Esophagus (tissue), 2 donors: ENCODE results near the gene IGLL1. TPM values are rescaled to one million over a fixed set of nuclear protein-coding genes. Genes with fewer than 3 reads are reported as not detected.
"Not testable (repeated sequence)": the region's sequence is repeated elsewhere in the genome, so short reads cannot be mapped to it uniquely, and the experiment has no call there.

Experiments
- H3K27ac ChIP-seq, 2 donors: one replicate each; pipeline ENCODE4 v1.5.1; 2013; ENCODE audit warnings: low read depth in 2 of 2, mild to moderate bottlenecking in 2 of 2, inconsistent platforms in 1 of 2, low read length in 1 of 2, moderate library complexity in 1 of 2
- H3K27me3 ChIP-seq, 2 donors: one replicate each; pipeline ENCODE4 v1.6.1; 2013; ENCODE audit warnings: low read length in 2 of 2, control low read depth in 1 of 2, mild to moderate bottlenecking in 1 of 2; ENCODE audit not compliant: insufficient read depth in 2 of 2, control insufficient read depth in 1 of 2
- H3K36me3 ChIP-seq, 2 donors: one replicate each; pipeline ENCODE4 v1.6.1; 2013; ENCODE audit warnings: low read length in 1 of 2; ENCODE audit not compliant: control insufficient read depth in 2 of 2, insufficient read depth in 2 of 2
- H3K4me1 ChIP-seq, 2 donors: one replicate each; pipeline ENCODE4 v1.6.1; 2013; ENCODE audit warnings: low read length in 1 of 2; ENCODE audit not compliant: control insufficient read depth in 2 of 2, insufficient read depth in 2 of 2
- H3K4me3 ChIP-seq, 2 donors: one replicate each; pipeline ENCODE4 v1.5.1; 2013; ENCODE audit warnings: low read length in 2 of 2, mild to moderate bottlenecking in 2 of 2, low read depth in 1 of 2, moderate library complexity in 1 of 2
- H3K9me3 ChIP-seq, 2 donors: one replicate each; pipeline ENCODE4 v1.6.1; 2013; ENCODE audit warnings: mild to moderate bottlenecking in 2 of 2, low read depth in 1 of 2, low read length in 1 of 2, moderate library complexity in 1 of 2; ENCODE audit not compliant: control insufficient read depth in 2 of 2, insufficient read depth in 1 of 2
- WGBS, 2 donors: extraction: QIAGEN DNeasy Blood & Tissue Kit; methylation state at CpG; one replicate each; pipeline ENCODE4 v1.1.7; 2013; 5-methylcytosine and 5-hydroxymethylcytosine counted together
- polyA plus RNA-seq, 2 donors: library from polyadenylated mRNA; stranded (reverse); fragments of 200-250 nt; gene quantifications; one replicate each; pipeline ENCODE4 v1.2.3, GENCODE V29; 2013
- donor health status: healthy with polysubstance abuse.
- donor health status: Bipolar disorder and iron deficiency.

Gene IGLL1
- polyA plus RNA-seq, 2 donors = not detected

DNA sequence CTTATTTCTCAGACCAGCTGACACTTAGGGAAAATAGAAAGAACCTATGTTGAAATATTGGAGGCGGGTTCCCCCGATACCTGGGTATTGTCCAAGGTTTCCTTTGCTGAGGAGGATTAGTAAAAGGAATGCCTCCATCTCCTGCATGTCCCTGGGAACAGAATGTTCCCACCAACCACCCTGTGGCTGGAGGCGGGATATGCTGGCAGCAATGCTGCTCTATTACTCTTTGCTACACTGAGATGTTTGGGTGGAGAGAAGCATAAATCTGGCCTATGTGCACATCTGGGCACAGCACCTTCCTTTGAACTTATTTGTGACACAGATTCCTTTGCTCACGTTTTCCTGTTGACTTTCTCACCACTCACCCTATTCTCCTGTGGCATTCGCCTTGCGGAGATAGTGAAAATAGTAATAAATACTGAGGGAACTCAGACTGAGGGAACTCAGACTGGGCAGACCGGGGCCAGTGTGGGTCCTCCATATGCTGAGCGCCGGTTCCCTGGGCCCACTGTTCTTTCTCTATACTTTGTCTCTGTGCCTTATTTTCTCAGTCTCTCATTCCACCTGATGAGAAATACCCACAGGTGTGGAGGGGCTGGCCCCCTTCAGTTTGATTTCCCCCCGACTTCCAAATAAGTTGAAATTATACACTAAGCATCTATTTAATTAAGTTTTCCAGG is 32.1 kb downstream of the IGLL1 start:
- Histone ChIP-seq H3K4me1 (no peaks in the 10 kb centered on the region), H3K27ac (no peak overlapping the region), H3K27me3 (peaks cover 0 to 1% of the 10 kb centered on the region in 2 donors), H3K36me3 (no peaks in the 10 kb centered on the region), H3K4me3 (no peak overlapping the region), H3K9me3 (peaks cover 0 to 5% of the 10 kb centered on the region in 2 donors)
- 77 to 87% methylated on average over 10 of the region's 10 CpGs for WGBS, 2 donors

DNA sequence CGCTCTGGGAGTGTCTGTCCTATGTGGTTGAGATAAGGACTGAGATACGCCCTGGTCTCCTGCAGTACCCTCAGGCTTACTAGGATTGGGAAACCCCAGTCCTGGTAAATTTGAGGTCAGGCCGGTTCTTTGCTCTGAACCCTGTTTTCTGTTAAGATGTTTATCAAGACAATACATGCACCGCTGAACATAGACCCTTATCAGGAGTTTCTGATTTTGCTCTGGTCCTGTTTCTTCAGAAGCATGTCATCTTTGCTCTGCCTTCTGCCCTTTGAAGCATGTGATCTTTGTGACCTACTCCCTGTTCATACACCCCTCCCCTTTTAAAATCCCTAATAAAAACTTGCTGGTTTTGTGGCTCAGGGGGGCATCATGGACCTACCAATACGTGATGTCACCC is 32.7 kb downstream of the IGLL1 start:
- not testable (repeated sequence) for H3K27me3 ChIP-seq
- 87 to 89% methylated on average over 5 of the region's 5 CpGs for WGBS, 2 donors

DNA sequence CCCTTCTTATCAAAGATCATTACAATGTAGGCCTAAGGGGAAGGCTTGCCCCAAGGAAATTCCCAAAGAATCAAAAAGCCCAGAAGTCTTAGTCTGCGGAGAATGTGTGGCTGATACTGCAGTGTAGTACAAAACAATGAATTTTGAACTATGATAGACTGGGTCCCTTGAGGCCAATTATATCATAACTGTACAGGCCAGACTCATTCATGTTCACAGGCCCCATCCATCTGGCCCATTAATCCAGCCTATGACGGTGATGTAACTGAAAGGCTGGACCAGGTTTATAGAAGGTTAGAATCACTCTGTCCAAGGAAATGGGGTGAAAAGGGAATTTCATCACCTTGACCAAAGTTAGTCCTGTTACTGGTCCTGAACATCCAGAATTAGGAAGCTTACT is 35.2 kb downstream of the IGLL1 start:
- Histone ChIP-seq H3K4me1 (no peaks in the 10 kb centered on the region), H3K9me3 (peaks cover 0 to 5% of the 10 kb centered on the region in 2 donors), H3K27me3 (no peaks in the 10 kb centered on the region), H3K36me3 (no peaks in the 10 kb centered on the region), H3K4me3 (no peak overlapping the region), H3K27ac (no peak overlapping the region)
- 88 to 93% methylated on average over 2 of the region's 2 CpGs for WGBS, 2 donors

More for the DNA sequence above, 32.7 kb downstream of the IGLL1 start:
- not testable (repeated sequence) for H3K27ac ChIP-seq, H3K4me3 ChIP-seq, H3K9me3 ChIP-seq, H3K36me3 ChIP-seq, H3K4me1 ChIP-seq

DNA sequence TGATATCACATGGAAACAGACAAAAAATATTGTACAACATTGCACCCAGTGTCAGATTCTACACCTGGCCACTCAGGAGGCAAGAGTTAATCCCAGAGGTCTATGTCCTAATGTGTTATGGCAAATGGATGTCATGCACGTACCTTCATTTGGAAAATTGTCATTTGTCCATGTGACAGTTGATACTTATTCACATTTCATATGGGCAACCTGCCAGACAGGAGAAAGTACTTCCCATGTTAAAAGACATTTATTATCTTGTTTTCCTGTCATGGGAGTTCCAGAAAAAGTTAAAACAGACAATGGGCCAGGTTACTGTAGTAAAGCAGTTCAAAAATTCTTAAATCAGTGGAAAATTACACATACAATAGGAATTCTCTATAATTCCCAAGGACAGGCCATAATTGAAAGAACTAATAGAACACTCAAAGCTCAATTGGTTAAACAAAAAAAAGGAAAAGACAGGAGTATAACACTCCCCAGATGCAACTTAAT is 36.5 kb downstream of the IGLL1 start:
- H3K4me3 ChIP-seq, H3K27me3 ChIP-seq, H3K4me1 ChIP-seq, H3K27ac ChIP-seq, H3K9me3 ChIP-seq, H3K36me3 ChIP-seq: not testable (repeated sequence)
- 80 to 87% methylated on average over 1 of the region's 1 CpG for WGBS, 2 donors

DNA sequence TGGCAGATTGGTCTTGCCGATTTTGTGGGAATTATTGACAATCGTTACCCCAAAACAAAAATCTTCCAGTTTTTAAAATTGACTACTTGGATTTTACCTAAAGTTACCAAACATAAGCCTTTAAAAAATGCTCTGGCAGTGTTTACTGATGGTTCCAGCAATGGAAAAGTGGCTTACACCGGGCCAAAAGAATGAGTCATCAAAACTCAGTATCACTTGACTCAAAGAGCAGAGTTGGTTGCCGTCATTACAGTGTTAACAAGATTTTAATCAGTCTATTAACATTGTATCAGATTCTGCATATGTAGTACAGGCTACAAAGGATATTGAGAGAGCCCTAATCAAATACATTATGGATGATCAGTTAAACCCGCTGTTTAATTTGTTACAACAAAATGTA is 37.2 kb downstream of the IGLL1 start:
- H3K4me3 ChIP-seq = no peak overlapping the region
- WGBS, 2 donors = 43 to 51% methylated on average over 5 of the region's 5 CpGs

DNA sequence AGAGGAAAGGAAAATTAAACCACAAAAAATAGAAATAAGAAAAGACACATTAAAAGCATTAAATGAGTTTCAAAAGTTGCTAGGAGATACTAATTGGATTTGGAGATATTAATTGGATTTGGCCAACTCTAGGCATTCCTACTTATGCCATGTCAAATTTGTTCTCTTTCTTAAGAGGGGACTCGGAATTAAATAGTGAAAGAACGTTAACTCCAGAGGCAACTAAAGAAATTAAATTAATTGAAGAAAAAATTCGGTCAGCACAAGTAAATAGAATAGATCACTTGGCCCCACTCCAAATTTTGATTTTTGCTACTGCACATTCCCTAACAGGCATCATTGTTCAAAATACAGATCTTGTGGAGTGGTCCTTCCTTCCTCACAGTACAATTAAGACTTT is 37.7 kb downstream of the IGLL1 start:
- not testable (repeated sequence) for H3K36me3 ChIP-seq, H3K4me3 ChIP-seq, H3K27me3 ChIP-seq, H3K4me1 ChIP-seq, H3K27ac ChIP-seq, H3K9me3 ChIP-seq
- WGBS, 2 donors = 40 to 43% methylated on average over 3 of the region's 3 CpGs

More for the DNA sequence above, 37.2 kb downstream of the IGLL1 start:
- Histone ChIP-seq H3K27me3 (no peaks in the 10 kb centered on the region), H3K4me1 (no peaks in the 10 kb centered on the region), H3K27ac (no peak overlapping the region), H3K36me3 (no peaks in the 10 kb centered on the region), H3K9me3 (no peaks in the 10 kb centered on the region)

DNA sequence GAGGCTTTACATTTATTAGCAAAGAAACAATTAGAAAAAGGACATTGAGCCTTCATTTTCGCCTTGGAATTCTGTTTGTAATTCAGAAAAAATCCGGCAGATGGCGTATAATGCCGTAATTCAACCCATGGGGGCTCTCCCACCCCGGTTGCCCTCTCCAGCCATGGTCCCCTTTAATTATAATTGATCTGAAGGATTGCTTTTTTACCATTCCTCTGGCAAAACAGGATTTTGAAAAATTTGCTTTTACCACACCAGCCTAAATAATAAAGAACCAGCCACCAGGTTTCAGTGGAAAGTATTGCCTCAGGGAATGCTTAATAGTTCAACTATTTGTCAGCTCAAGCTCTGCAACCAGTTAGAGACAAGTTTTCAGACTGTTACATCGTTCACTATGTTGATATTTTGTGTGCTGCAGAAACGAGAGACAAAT is 38.2 kb downstream of the IGLL1 start:
- not testable (repeated sequence) for H3K36me3 ChIP-seq, H3K27ac ChIP-seq, H3K9me3 ChIP-seq, H3K4me3 ChIP-seq, H3K27me3 ChIP-seq, H3K4me1 ChIP-seq
- 3 to 4% methylated on average over 7 of the region's 7 CpGs for WGBS, 2 donors

DNA sequence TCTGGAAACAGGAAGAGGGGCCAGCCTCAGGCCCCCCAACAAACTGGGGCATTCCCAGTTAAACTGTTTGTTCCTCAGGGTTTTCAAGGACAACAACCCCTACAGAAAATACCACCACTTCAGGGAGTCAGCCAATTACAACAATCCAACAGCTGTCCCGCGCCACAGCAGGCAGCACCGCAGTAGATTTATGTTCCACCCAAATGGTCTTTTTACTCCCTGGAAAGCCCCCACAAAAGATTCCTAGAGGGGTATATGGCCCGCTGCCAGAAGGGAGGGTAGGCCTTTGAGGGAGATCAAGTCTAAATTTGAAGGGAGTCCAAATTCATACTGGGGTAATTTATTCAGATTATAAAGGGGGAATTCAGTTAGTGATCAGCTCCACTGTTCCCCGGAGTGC is 39.3 kb downstream of the IGLL1 start:
- WGBS, 2 donors = 72 to 78% methylated on average over 5 of the region's 5 CpGs
- H3K36me3 ChIP-seq, H3K27me3 ChIP-seq, H3K9me3 ChIP-seq, H3K4me1 ChIP-seq, H3K27ac ChIP-seq, H3K4me3 ChIP-seq: not testable (repeated sequence)

DNA sequence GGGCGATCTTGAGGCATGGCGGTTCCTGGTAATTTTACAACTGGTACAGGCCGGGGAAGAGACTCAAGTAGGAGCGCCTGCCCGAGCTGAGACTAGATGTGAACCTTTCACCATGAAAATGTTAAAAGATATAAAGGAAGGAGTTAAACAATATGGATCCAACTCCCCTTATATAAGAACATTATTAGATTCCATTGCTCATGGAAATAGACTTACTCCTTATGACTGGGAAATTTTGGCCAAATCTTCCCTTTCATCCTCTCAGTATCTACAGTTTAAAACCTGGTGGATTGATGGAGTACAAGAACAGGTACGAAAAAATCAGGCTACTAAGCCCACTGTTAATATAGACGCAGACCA is 40.3 kb downstream of the IGLL1 start:
- H3K27me3 ChIP-seq, H3K4me1 ChIP-seq: not testable (repeated sequence)
- 15 to 16% methylated on average over 6 of the region's 7 CpGs for WGBS, 2 donors

DNA sequence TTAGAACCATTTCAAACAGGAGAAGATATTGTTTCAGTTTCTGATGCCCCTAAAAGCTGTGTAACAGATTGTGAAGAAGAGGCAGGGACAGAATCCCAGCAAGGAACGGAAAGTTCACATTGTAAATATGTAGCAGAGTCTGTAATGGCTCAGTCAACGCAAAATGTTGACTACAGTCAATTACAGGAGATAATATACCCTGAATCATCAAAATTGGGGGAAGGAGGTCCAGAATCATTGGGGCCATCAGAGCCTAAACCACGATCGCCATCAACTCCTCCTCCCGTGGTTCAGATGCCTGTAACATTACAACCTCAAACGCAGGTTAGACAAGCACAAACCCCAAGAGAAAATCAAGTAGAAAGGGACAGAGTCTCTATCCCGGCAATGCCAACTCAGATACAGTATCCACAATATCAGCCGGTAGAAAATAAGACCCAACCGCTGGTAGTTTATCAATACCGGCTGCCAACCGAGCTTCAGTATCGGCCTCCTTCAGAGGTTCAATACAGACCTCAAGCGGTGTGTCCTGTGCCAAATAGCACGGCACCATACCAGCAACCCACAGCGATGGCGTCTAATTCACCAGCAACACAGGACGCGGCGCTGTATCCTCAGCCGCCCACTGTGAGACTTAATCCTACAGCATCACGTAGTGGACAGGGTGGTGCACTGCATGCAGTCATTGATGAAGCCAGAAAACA is 40.8 kb downstream of the IGLL1 start:
- WGBS, 2 donors = 26 to 31% methylated on average over 21 of the region's 21 CpGs
- Histone ChIP-seq H3K9me3 (no peaks in the 10 kb centered on the region), H3K27me3 (no peaks in the 10 kb centered on the region)

More for the DNA sequence above, 40.3 kb downstream of the IGLL1 start:
- not testable (repeated sequence) for H3K36me3 ChIP-seq, H3K4me3 ChIP-seq, H3K9me3 ChIP-seq, H3K27ac ChIP-seq

More for the DNA sequence above, 40.8 kb downstream of the IGLL1 start:
- Histone ChIP-seq H3K27ac (no peak overlapping the region), H3K36me3 (no peaks in the 10 kb centered on the region), H3K4me1 (no peaks in the 10 kb centered on the region), H3K4me3 (no peak overlapping the region)
